Adrenal gland (tissue), 5 donors: ENCODE data around the gene SP100.

Experiments used
- POLR2A ChIP-seq, 2 donors: fragments of 450-650 bp; IDR thresholded peaks; one replicate each; pipeline ENCODE4 v1.6.1; 2017; ENCODE audit warnings: antibody characterized with exemption in 2 of 2, mild to moderate bottlenecking in 2 of 2, moderate library complexity in 1 of 2
- TF ChIP-seq, protein P1 (sequence below), 6 experiments: fragments of 450-650 bp in 4 of 6; fragments of 200-600 bp in 2 of 6; sonication (generic) in 1 of 6; IDR thresholded peaks; 1 replicate in 5 of 6; 2 replicates in 1 of 6; pipeline versions ENCODE4 v1.5.1 to v1.8.0; 2016 to 2021; ENCODE audit warnings: antibody characterized with exemption in 6 of 6, mild to moderate bottlenecking in 2 of 6, moderate library complexity in 1 of 6
- donor health status: DM: no; HTN: no; CAD: no.

DNA sequence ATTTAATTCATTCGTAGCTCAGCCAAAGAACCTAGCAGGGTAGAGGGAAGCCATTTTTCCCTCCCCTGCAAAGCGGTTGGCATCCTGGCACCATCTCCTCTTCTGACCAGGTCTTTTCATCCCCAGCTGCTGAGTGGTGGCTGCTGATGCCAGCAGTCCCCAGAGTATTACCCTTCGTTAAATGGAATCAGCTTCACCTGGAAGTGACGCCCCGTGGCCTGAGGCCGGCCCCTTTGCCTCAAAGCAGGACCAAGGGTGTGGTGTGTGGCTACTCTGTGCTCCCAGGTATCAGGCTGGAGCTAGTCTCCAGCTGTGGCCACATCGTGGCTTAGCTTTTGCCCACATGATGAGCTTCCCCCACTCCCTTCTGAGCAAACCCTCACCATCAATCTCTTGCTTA, 12.3 kb upstream of the SP100 start:
- TF ChIP-seq, protein P1, sequence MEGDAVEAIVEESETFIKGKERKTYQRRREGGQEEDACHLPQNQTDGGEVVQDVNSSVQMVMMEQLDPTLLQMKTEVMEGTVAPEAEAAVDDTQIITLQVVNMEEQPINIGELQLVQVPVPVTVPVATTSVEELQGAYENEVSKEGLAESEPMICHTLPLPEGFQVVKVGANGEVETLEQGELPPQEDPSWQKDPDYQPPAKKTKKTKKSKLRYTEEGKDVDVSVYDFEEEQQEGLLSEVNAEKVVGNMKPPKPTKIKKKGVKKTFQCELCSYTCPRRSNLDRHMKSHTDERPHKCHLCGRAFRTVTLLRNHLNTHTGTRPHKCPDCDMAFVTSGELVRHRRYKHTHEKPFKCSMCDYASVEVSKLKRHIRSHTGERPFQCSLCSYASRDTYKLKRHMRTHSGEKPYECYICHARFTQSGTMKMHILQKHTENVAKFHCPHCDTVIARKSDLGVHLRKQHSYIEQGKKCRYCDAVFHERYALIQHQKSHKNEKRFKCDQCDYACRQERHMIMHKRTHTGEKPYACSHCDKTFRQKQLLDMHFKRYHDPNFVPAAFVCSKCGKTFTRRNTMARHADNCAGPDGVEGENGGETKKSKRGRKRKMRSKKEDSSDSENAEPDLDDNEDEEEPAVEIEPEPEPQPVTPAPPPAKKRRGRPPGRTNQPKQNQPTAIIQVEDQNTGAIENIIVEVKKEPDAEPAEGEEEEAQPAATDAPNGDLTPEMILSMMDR (IDR thresholded peaks at IDR 0.05) = no peak
- TF ChIP-seq POLR2A (IDR thresholded peaks at IDR 0.05) = no peak
